ENCODE data around the gene C11orf16. TPM values are rescaled to one million over a fixed set of nuclear protein-coding genes. Genes with fewer than 3 reads are reported as not detected.

The C11orf16 gene, protein sequence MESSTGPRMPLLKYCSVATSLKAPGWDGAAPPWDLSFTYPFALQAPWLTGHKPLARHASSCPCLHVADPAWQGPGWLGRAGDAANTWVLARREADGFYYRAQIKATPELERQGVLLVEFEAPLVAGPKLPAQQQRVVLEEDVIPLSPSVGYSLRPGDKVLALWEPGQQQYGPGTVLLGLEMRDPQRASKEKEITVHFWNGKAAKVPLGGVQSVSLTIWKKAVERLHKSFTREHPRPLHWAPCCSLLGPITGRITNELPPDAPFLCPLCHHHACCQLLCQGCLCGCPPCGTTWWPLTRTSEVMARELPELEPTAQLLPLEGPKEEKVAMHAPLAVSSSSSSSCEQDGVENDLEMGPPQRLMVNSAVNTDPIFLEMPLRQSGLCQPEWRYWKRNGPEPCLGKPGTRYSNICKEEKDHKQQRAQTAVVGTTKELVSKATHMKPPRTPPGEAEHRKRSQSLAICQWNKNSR
- total RNA-seq, result not detected in 2 replicates

DNA sequence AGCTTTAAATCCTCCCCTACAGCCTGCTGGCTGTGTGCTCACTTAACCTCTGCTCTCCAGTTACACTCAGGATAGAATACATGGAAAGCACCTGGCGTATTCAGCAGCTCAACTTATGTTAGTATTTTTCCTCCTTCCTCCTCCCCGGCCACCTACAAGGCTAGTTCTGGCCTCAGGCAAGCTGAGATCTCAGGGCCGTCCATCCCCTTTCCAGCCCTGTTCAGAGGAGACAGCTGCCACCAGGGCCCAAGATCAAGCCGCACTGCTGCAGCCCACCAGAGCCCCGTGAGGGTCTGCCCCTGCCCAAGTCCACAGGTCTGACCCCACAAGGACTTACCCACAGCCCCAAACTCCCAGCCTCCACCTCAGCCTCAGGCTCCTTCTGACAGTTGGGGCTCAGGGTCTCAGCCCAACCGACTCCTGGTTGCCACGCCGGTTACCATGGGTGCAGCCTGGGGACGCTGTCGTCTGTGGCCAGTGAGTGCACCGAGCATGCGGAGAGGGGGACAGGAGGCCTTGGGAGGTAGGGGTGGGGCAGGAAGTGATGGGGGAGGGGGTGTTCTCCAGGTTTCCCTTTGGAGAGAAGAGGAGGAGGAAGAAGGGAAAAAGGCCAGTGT is at the start of gene C11orf16:
Gene C11orf16, minus strand, starts transcription at position 384 of the 617 bp plus-strand sequence. CDS start 639 bp downstream, outside the sequence.

DNA sequence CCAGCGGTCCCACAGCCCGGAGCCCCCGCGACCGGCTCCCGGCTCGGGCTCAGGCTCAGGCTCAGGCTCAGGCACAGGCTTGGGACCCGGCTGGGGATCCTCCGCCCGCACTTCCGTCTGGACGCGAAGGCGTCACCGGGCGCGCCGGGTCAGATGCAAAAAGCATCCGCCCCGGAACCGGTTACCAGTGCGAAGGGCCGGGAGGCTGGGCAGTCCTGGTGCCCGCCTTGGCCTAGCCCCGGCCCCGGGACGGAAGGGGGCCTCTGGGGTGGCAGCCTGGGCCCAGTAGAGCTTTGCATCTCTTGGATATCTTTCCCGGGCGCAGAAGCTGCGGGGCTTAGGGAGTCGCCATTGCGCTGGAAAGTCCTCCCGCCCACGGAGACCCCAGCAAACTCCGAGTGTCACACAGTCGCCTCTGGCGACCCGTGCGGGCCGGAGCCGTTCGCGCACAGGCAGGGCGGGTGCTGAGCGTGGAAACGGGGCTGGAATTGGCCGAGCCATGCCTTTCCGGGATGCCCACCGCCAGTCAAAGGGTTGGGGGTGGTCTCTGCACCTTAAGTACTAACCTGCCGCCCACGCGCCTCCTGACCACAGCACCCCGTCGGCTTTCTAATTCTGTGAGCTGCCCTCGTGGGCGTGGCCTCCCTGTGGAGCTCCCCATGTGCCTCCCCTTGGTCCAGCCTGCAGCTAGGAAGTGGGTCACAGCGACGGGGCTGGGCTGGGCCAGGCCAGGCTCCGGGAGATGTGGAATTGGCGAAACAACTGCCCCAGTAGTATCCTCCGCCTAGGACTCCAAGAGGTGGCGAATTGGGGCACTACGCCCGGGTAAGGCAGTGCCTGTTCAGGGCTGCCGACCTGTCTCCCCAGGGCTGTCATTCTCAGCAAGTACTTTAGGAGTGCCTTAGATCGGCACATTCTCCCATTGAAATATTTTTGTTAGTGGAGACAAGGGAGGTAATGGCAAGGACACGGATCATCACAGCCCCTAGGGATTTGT is 31.9 kb upstream of the C11orf16 start, which contains the start of gene TMEM9B:
Gene TMEM9B, minus strand, starts transcription at position 119 of the 997 bp plus-strand sequence. CDS start 129 bp downstream, outside the sequence.

DNA sequence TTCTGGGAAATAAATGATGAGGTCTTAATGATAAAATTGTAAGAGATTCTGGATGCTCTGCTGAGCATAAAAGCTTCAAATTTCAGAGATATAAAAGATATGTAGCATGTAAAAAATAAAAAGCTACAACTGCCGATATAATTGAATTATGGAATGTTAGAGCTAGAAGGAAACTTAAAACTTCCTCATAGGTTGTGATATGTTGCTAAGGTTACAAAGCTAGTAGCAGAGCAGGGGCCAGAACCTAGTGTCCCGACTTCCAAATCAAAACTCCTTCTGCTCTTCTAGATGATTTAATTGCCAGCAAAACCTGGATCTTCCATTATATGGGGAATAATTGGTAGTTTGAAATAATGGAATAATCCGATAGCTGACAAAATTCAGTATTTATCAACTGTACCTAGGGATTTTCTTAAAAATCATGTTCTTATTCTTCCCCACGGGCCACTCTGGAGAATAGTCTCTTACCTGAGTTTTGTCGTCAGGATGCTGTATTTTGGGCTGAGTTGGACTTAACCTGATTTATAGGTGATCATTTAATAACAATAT is 9.8 kb upstream of the C11orf16 start, which contains the start of gene ASCL3:
Gene ASCL3, minus strand, starts transcription at position 499 of the 549 bp plus-strand sequence. CDS start 4,855 bp downstream, outside the sequence.

DNA sequence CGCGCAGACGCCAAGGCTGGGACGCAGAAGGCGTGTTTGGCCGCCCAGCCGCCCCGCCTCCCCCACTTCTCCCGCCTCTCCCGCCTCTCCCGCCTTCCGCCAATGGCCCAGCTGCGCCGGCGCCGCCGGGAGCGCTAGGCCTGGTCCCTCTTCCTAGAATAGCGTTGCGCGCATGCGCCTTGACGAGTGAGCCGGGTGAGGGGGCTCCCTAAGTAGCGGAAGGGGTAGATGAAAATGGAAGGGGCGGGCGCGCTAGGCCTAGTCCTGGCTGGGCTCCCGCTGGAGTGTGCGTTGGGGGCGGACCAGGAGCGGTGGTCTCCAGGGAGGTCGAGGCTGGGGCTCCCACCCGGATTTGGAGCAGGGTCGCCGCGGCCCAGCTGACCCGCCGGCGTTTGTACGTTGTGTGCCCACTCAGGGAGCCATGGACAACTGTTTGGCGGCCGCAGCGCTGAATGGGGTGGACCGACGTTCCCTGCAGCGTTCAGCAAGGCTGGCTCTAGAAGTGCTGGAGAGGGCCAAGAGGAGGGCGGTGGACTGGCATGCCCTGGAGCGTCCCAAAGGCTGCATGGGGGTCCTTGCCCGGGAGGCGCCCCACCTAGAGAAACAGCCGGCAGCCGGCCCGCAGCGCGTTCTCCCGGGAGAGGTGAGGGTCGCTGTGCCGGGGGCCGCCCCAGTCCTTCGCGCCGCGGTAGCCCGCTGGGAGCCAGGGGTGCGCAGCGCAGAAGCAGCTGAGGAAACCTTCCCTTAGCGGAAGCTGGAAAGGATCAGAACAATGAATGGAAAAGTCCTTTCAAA is 21.5 kb downstream of the C11orf16 start, which contains the start of gene AKIP1:
Gene AKIP1, plus strand, starts transcription at position 161 of the 795 bp plus-strand sequence. Its CDS starts 261 bp downstream, at position 422.

Other genes starting within 250 kb of the C11orf16 start
- gene AKIP1, start 21.8 kb downstream of the C11orf16 start, total RNA-seq, result 37.7 and 41.3 TPM in 2 replicates
- gene ASCL3, start 10.1 kb upstream of the C11orf16 start, total RNA-seq, result not detected in 2 replicates
- 49.2 and 53.2 TPM in 2 replicates for gene TMEM9B, start 31.5 kb upstream of the C11orf16 start, total RNA-seq
- 15.2 and 18.0 TPM in 2 replicates for gene NRIP3, start 71.1 kb upstream of the C11orf16 start, total RNA-seq
- gene SCUBE2, start 158.7 kb upstream of the C11orf16 start, total RNA-seq, result 1.5 and 5.5 TPM in 2 replicates